GM23248 (cell line): ENCODE results near the gene NKAIN2. TPM values are rescaled to one million over a fixed set of nuclear protein-coding genes. Genes with fewer than 3 reads are reported as not detected.

Experiments used
- DNase-seq: peaks from one replicate; pipeline ENCODE4 v3.0.0-alpha.2; 2015
- H2AFZ ChIP-seq: fragments of 200-600 bp; sonication (generic); 2 replicates; pipeline ENCODE4 v1.6.1; 2016; ENCODE audit warnings: antibody characterized with exemption
- H3F3A ChIP-seq: fragments of 200-600 bp; sonication (generic); 2 replicates; pipeline ENCODE4 v1.6.1; 2016; ENCODE audit warnings: mild to moderate bottlenecking, antibody characterized with exemption, mixed run types; ENCODE audit not compliant: insufficient read depth
- H3K27ac ChIP-seq: fragments of 200-600 bp; sonication (generic); 2 replicates; pipeline ENCODE4 v1.5.1; 2016; ENCODE audit warnings: mild to moderate bottlenecking
- H3K27me3 ChIP-seq: fragments of 200-600 bp; sonication (generic); replicated peaks from 2 replicates; pipeline ENCODE4 v1.6.1; 2016; ENCODE audit warnings: mild to moderate bottlenecking; ENCODE audit not compliant: insufficient read depth
- H3K36me3 ChIP-seq: fragments of 200-600 bp; sonication (generic); 2 replicates; pipeline ENCODE4 v1.6.1; 2016; ENCODE audit warnings: low read depth, mild to moderate bottlenecking
- H3K4me1 ChIP-seq: fragments of 200-600 bp; sonication (generic); 2 replicates; pipeline ENCODE4 v1.6.1; 2016; ENCODE audit warnings: mild to moderate bottlenecking; ENCODE audit not compliant: insufficient read depth
- H3K4me2 ChIP-seq: fragments of 200-600 bp; sonication (generic); one replicate; pipeline ENCODE4 v1.6.1; 2016; ENCODE audit warnings: mild to moderate bottlenecking; ENCODE audit not compliant: unreplicated experiment
- H3K4me3 ChIP-seq: fragments of 200-600 bp; sonication (generic); 2 replicates; pipeline ENCODE4 v1.5.1; 2016; ENCODE audit warnings: mild to moderate bottlenecking
- H3K79me2 ChIP-seq: fragments of 200-600 bp; sonication (generic); 2 replicates; pipeline ENCODE4 v1.6.1; 2016; ENCODE audit warnings: mild to moderate bottlenecking; ENCODE audit not compliant: insufficient read depth
- H3K9ac ChIP-seq: fragments of 200-600 bp; sonication (generic); 2 replicates; pipeline ENCODE4 v1.6.1; 2016; ENCODE audit warnings: mild to moderate bottlenecking
- H3K9me2 ChIP-seq: fragments of 200-600 bp; sonication (generic); 2 replicates; pipeline ENCODE4 v1.6.1; 2016; ENCODE audit warnings: mixed run types, mild to moderate bottlenecking, moderate library complexity; ENCODE audit not compliant: insufficient read depth
- H3K9me3 ChIP-seq: fragments of 200-600 bp; sonication (generic); one replicate; pipeline ENCODE4 v1.6.1; 2017; ENCODE audit warnings: low read depth
- H4K20me1 ChIP-seq: fragments of 200-600 bp; sonication (generic); 2 replicates; pipeline ENCODE4 v1.6.0; 2016; ENCODE audit not compliant: insufficient read depth
- EZH2 ChIP-seq: fragments of 200-600 bp; sonication (generic); IDR thresholded peaks from 2 replicates; pipeline ENCODE4 v1.6.1; 2018; ENCODE audit warnings: antibody characterized with exemption, mild to moderate bottlenecking; ENCODE audit not compliant: insufficient read depth, poor library complexity, severe bottlenecking
- EZH2phosphoT487 ChIP-seq: fragments of 200-600 bp; sonication (generic); IDR thresholded peaks from 2 replicates; pipeline ENCODE4 v1.6.1; 2018; ENCODE audit warnings: antibody characterized with exemption, moderate library complexity, mild to moderate bottlenecking, low read depth; ENCODE audit not compliant: insufficient read depth
- WGBS, 2 experiments: methylation state at CpG; one replicate each; pipeline ENCODE4 v1.1.6; 2015 to 2017; ENCODE audit warnings: low lambda C conversion rate in 2 of 2, low coverage in 1 of 2; ENCODE audit errors: missing lambda C conversion rate in 2 of 2; 5-methylcytosine and 5-hydroxymethylcytosine counted together
- in situ Hi-C: fragments of 300-500 bp; cut with MboI; formaldehyde crosslinking; loops from 2 replicates; pipeline ENCODE4 v1.15.0; 2020
- polyA plus RNA-seq: library from polyadenylated mRNA; unstranded; fragments of >200 nt; fragmentation: Nextera tagmentation; extraction: Ambion mirVana; gene quantifications from 2 replicates; pipeline ENCODE4 v1.2.1, GENCODE V29; 2016
- total RNA-seq: library from RNA; depleted of rRNA; stranded (reverse); fragments of >200 nt; shearing (Covaris generic); gene quantifications from 2 replicates; pipeline ENCODE4 v1.2.3, GENCODE V29; 2014

NKAIN2 gene
- total and polyA plus RNA-seq, 2 experiments from 2014 or later, result not detected

DNA sequence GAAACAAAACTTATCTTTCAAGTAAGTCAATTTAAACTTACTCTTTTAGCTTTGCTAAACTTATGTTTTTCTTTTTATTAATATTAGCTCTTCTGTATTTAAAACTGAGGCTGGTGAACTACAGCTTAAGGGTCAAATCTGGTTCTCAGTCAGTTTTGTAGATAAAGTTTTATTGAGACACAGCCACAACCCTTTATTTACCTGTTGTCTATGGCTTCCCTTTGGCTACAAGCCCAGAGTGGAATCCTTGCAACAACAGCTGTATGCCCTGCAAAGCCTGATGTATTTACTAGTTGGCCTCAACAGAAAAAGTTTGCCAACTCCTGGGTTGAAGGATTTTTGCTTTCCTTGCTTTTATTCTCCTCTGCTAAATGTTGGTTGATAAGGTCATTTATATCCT lies 667.1 kb downstream of the NKAIN2 start:
- TF ChIP-seq EZH2, result no peak
- DNase-seq, result no peak
- H4K20me1 ChIP-seq, result no peaks in the 10 kb centered on the region
- in situ Hi-C loops, result no loop called here
- H3K9me3 ChIP-seq, result no peaks in the 10 kb centered on the region
- no peaks in the 10 kb centered on the region for H3K36me3 ChIP-seq
- no peaks in the 10 kb centered on the region for H3K79me2 ChIP-seq
- no peak overlapping the region for H3K9ac ChIP-seq
- H3K4me1 ChIP-seq, result no peaks in the 10 kb centered on the region
- no peaks in the 10 kb centered on the region for H3F3A ChIP-seq
- no peak overlapping the region for H3K4me2 ChIP-seq
- no peaks in the 10 kb centered on the region for H3K27me3 ChIP-seq
- H3K9me2 ChIP-seq, result no peaks in the 10 kb centered on the region
- H3K4me3 ChIP-seq, result no peak overlapping the region
- no peak overlapping the region for H2AFZ ChIP-seq
- H3K27ac ChIP-seq, result no peak overlapping the region

DNA sequence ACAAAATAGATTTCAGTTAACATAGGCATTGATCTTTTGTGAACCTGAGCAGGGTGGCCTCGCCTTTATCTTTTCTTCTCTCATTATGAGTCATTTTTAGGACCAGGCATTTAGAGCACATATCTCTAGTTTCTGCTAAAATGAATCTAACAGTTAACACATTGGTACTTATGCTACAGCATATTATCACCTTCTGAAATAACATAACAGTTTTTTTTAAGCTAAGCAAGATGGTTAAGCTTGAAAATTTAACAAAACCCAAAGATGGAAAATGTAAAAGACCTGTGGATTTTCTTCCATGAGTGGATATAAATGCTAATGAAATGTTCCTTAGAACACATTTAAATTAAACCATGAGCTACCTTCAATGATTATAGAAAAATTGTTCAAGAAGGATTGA lies 671.5 kb downstream of the NKAIN2 start:
- Histone ChIP-seq H3K36me3 (no peaks in the 10 kb centered on the region), H3K79me2 (no peaks in the 10 kb centered on the region), H3K9me2 (no peaks in the 10 kb centered on the region), H3K4me3 (no peak overlapping the region), H3K9me3 (no peaks in the 10 kb centered on the region), H3K27me3 (no peaks in the 10 kb centered on the region), H3K4me1 (no peaks in the 10 kb centered on the region), H3K4me2 (no peak overlapping the region), H3K27ac (no peak overlapping the region), H2AFZ (no peak overlapping the region), H3F3A (no peaks in the 10 kb centered on the region), H3K9ac (no peak overlapping the region), H4K20me1 (no peaks in the 10 kb centered on the region)
- in situ Hi-C loops, result no loop called here
- TF ChIP-seq EZH2 (no peak), EZH2phosphoT487 (no peak)
- DNase-seq, result no peak
- WGBS, 2 experiments, result 4 to 7% methylated on average over 1 of the region's 1 CpG

DNA sequence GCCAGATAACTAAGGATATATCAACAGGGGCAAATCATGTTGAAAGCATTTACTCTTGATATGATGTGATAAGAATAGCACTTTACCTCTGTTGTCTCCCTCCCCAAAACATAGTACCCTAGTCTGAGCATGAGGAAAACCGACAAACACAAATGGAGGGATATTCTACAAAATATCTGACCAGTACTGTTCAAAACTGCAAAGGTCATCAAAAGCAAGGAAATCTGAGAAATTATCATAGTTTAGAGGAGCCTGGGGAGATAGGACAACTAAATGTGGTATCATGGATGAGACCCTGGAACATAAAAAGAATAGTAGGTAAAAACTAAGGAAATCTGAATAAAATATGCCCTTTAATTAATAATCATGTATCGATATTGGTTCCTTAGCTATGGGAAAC lies 675.2 kb downstream of the NKAIN2 start:
- in situ Hi-C loops, result no loop called here
- no peaks in the 10 kb centered on the region for H3K79me2 ChIP-seq
- no peaks in the 10 kb centered on the region for H3K36me3 ChIP-seq
- H3K9me2 ChIP-seq, result no peaks in the 10 kb centered on the region
- no peaks in the 10 kb centered on the region for H3K9me3 ChIP-seq
- no peaks in the 10 kb centered on the region for H4K20me1 ChIP-seq
- H3K4me3 ChIP-seq, result no peak overlapping the region
- no peak overlapping the region for H3K9ac ChIP-seq
- H3K27ac ChIP-seq, result no peak overlapping the region
- no peaks in the 10 kb centered on the region for H3K27me3 ChIP-seq
- no peak overlapping the region for H3K4me2 ChIP-seq
- H3F3A ChIP-seq, result no peaks in the 10 kb centered on the region
- DNase-seq, result no peak
- no peak overlapping the region for H2AFZ ChIP-seq
- TF ChIP-seq EZH2phosphoT487 (no peak), EZH2 (no peak)
- no peaks in the 10 kb centered on the region for H3K4me1 ChIP-seq
- 33 to 40% methylated on average over 2 of the region's 2 CpGs for WGBS, 2 experiments

DNA sequence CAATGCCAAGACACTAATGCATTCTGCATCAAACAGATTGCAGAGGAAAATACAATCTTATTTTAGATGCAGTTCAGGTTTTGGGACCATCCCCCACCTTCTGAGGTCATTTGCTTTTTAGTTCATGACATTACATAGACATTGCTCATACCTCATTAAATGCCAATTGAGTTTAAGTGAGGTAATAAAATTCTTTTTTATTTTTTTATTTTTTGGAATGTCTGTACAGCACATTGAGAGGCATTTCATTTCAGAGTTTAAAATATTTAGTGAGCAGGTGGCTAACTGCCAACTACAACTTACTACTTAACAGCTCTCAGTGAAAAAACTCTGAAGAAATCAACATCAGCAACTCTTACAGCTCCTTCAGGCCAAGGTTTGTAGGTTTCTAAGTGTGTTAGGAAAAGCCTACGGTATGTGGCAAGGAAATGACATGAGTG lies 676.3 kb downstream of the NKAIN2 start:
- no peak overlapping the region for H3K27ac ChIP-seq
- H3K4me2 ChIP-seq, result no peak overlapping the region
- H3K27me3 ChIP-seq, result no peaks in the 10 kb centered on the region
- no peaks in the 10 kb centered on the region for H3K9me2 ChIP-seq
- H3K79me2 ChIP-seq, result no peaks in the 10 kb centered on the region
- H3F3A ChIP-seq, result no peaks in the 10 kb centered on the region
- H3K4me3 ChIP-seq, result no peak overlapping the region
- H3K9me3 ChIP-seq, result no peaks in the 10 kb centered on the region
- WGBS, 2 experiments, result 21 to 32% methylated on average over 1 of the region's 1 CpG
- in situ Hi-C loops, result no loop called here
- H4K20me1 ChIP-seq, result no peaks in the 10 kb centered on the region
- no peak for DNase-seq
- H2AFZ ChIP-seq, result no peak overlapping the region
- H3K9ac ChIP-seq, result no peak overlapping the region
- TF ChIP-seq EZH2phosphoT487, result no peak
- no peak for TF ChIP-seq EZH2
- H3K36me3 ChIP-seq, result no peaks in the 10 kb centered on the region
- H3K4me1 ChIP-seq, result no peaks in the 10 kb centered on the region

DNA sequence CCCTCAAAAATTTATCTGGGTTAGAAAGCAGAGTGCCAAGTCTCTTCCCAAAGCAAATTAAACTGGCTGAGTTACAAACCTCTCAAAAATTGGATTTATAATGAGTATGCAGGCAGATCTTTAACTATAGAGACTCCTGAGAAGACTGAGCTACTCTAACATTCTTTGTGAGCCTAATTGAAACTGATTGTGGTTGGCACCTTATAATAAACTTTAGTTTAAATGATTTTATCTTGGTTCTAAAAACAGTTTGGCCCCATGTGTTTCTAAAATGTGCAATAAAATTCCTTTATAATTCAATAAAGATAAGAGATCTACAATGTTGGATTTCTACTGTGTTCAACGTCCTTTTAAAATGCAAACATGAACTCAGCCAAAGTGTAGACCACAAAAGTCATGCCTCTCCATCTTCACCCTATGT lies 678.4 kb downstream of the NKAIN2 start:
- H3K9ac ChIP-seq, result no peak overlapping the region
- H4K20me1 ChIP-seq, result no peaks in the 10 kb centered on the region
- TF ChIP-seq EZH2phosphoT487, result no peak
- no peak for TF ChIP-seq EZH2
- no peak overlapping the region for H3K4me2 ChIP-seq
- H3K36me3 ChIP-seq, result no peaks in the 10 kb centered on the region
- WGBS, 2 experiments, result 0 to 3% methylated on average over 1 of the region's 1 CpG
- no peaks in the 10 kb centered on the region for H3K4me1 ChIP-seq
- no peaks in the 10 kb centered on the region for H3K27me3 ChIP-seq
- no peak overlapping the region for H3K27ac ChIP-seq
- no peaks in the 10 kb centered on the region for H3K79me2 ChIP-seq
- DNase-seq, result no peak
- H3K9me2 ChIP-seq, result no peaks in the 10 kb centered on the region
- H3F3A ChIP-seq, result no peaks in the 10 kb centered on the region
- H2AFZ ChIP-seq, result no peak overlapping the region
- no peaks in the 10 kb centered on the region for H3K9me3 ChIP-seq
- no peak overlapping the region for H3K4me3 ChIP-seq
- in situ Hi-C loops, result no loop called here
